ENCODE measurements around the gene HEATR1.
A peak's percentile ranks its signal among the peaks of the same experiment; 100 is the strongest.

HEATR1 gene

GRCh38 chr1:236518322-236518721, 86.0 kb downstream of the HEATR1 start:
- ChIA-PET CTCF (interaction anchor here (0.6 to 2.0 kb wide), 4 partner anchors 8 to 1154 kb away, joined by 3 to 7 read pairs (median 4); no protein-coding TSS in a partner anchor), POLR2A (interaction anchor here (1.2 kb wide), 1 partner anchor 15 kb away, joined by 3 read pairs; no protein-coding TSS in a partner anchor)
- no peak overlapping the region for H3K4me3 ChIP-seq (ENCODE audit: low read depth, low read length)
- no peaks in the 10 kb centered on the region for H3K36me3 ChIP-seq (ENCODE audit: control insufficient read depth in 2 of 2, insufficient read depth in 1 of 2, low read length in 2 of 2)
- H3K27ac ChIP-seq (ENCODE audit: extremely low read depth, low read depth, low read length) = no peak overlapping the region
- H3K9me3 ChIP-seq (ENCODE audit: control insufficient read depth, insufficient read depth, low read depth, low read length) = no peaks in the 10 kb centered on the region
- H3K4me1 ChIP-seq (ENCODE audit: control insufficient read depth, insufficient read depth, low read length) = peaks cover 23% of the 10 kb centered on the region
- TF ChIP-seq RBAK (tag by site-specific recombination; IDR thresholded peaks at IDR 0.05) (no peak), ZNF658 (tag by site-specific recombination; IDR thresholded peaks at IDR 0.05) (no peak), ZNF350 (tag by site-specific recombination; IDR thresholded peaks at IDR 0.05) (no peak), ZNF596 (tag by site-specific recombination; IDR thresholded peaks at IDR 0.05) (no peak), ZNF623 (tag by site-specific recombination; IDR thresholded peaks at IDR 0.05) (no peak), ZNF629 (tag by site-specific recombination; IDR thresholded peaks at IDR 0.05) (no peak), FEZF1 (tag by site-specific recombination; IDR thresholded peaks at IDR 0.05) (no peak), ZNF202 (tag by site-specific recombination; IDR thresholded peaks at IDR 0.05; ENCODE audit: borderline replicate concordance) (no peak)
- TF ChIP-seq, protein P1, sequence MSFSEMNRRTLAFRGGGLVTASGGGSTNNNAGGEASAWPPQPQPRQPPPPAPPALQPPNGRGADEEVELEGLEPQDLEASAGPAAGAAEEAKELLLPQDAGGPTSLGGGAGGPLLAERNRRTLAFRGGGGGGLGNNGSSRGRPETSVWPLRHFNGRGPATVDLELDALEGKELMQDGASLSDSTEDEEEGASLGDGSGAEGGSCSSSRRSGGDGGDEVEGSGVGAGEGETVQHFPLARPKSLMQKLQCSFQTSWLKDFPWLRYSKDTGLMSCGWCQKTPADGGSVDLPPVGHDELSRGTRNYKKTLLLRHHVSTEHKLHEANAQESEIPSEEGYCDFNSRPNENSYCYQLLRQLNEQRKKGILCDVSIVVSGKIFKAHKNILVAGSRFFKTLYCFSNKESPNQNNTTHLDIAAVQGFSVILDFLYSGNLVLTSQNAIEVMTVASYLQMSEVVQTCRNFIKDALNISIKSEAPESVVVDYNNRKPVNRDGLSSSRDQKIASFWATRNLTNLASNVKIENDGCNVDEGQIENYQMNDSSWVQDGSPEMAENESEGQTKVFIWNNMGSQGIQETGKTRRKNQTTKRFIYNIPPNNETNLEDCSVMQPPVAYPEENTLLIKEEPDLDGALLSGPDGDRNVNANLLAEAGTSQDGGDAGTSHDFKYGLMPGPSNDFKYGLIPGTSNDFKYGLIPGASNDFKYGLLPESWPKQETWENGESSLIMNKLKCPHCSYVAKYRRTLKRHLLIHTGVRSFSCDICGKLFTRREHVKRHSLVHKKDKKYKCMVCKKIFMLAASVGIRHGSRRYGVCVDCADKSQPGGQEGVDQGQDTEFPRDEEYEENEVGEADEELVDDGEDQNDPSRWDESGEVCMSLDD (tag by site-specific recombination; IDR thresholded peaks at IDR 0.05) = no peak
- TF ChIP-seq, protein P2, sequence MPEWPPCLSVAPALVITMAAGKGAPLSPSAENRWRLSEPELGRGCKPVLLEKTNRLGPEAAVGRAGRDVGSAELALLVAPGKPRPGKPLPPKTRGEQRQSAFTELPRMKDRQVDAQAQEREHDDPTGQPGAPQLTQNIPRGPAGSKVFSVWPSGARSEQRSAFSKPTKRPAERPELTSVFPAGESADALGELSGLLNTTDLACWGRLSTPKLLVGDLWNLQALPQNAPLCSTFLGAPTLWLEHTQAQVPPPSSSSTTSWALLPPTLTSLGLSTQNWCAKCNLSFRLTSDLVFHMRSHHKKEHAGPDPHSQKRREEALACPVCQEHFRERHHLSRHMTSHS (tag by site-specific recombination; IDR thresholded peaks at IDR 0.05) = no peak
- TF ChIP-seq, protein P3, sequence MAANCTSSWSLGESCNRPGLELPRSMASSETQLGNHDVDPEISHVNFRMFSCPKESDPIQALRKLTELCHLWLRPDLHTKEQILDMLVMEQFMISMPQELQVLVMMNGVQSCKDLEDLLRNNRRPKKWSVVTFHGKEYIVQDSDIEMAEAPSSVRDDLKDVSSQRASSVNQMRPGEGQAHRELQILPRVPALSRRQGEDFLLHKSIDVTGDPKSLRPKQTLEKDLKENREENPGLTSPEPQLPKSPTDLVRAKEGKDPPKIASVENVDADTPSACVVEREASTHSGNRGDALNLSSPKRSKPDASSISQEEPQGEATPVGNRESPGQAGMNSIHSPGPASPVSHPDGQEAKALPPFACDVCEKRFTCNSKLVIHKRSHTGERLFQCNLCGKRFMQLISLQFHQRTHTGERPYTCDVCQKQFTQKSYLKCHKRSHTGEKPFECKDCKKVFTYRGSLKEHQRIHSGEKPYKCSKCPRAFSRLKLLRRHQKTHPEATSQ (tag by site-specific recombination; IDR thresholded peaks at IDR 0.05) = no peak

DNA sequence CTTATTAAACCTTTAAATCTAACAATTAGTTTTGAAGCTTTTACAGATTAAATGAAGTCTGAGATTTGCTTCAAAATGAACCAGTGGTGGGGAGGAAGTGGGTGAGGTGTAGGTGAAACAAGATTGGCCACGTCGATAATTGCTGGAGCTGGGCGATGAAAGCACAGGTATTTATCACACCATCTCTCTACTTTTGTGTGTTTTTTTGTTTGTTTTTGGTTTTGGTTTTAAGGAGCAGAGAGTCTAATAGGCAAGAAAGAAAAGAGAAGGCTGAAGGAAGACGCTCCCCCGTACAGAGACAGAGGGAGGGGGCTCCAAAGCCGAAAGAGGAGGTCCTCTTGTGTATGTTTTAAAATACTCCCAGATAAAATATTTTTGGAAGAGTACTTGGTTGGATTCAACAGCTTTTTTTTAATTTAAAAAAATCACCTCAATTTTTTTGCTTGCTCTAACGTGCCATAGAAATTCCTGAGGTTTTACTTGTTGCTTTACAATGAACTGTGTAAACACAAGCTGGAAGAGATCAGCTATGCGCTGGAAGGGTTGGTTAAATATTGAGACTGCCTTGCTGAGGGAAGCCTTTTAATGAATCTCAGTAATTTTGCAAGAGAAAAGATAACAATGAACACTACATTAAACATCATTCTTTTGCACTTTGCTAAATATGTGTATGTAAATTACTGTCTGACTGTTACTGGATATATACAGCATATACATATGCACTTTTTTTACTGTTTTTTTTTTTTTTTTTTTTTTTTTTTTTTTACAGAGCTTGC, 87.2 kb downstream of the HEATR1 start:
- Histone ChIP-seq H3K9me3 (ENCODE audit: control insufficient read depth, insufficient read depth, low read depth, low read length) (no peaks in the 10 kb centered on the region), H3K4me1 (ENCODE audit: control insufficient read depth, insufficient read depth, low read length) (peaks cover 23% of the 10 kb centered on the region), H3K4me3 (ENCODE audit: low read depth, low read length) (peak overlapping the region; percentile 19), H3K27ac (ENCODE audit: extremely low read depth, low read depth, low read length) (no peak overlapping the region; the same call in 1 of the 2 replicates), H3K36me3 (ENCODE audit: control insufficient read depth in 2 of 2, insufficient read depth in 1 of 2, low read length in 2 of 2) (no peaks in the 10 kb centered on the region)
- CTCF ChIA-PET = interaction anchor here (0.5 to 1.6 kb wide), 6 partner anchors 9 to 453 kb away, joined by 3 to 5 read pairs (median 4); no protein-coding TSS in a partner anchor
- POLR2A ChIA-PET = interaction anchor here (0.5 to 1.8 kb wide), 10 partner anchors 9 to 1988 kb away, joined by 3 to 9 read pairs (median 3); partner anchors contain the start of gene HEATR1
- TF ChIP-seq, protein P4, sequence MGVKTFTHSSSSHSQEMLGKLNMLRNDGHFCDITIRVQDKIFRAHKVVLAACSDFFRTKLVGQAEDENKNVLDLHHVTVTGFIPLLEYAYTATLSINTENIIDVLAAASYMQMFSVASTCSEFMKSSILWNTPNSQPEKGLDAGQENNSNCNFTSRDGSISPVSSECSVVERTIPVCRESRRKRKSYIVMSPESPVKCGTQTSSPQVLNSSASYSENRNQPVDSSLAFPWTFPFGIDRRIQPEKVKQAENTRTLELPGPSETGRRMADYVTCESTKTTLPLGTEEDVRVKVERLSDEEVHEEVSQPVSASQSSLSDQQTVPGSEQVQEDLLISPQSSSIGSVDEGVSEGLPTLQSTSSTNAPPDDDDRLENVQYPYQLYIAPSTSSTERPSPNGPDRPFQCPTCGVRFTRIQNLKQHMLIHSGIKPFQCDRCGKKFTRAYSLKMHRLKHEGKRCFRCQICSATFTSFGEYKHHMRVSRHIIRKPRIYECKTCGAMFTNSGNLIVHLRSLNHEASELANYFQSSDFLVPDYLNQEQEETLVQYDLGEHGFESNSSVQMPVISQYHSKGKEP (tag by site-specific recombination; IDR thresholded peaks at IDR 0.05) = peak; percentile 42; the same call in 1 of the 2 replicates
- TF ChIP-seq ZBTB21 (tag by site-specific recombination; IDR thresholded peaks at IDR 0.05) = 0 out of 2 replicates have a peak, but pooled peaks have one; percentile 2
- no peak for TF ChIP-seq ZNF214 (tag by site-specific recombination; IDR thresholded peaks at IDR 0.05; ENCODE audit: borderline replicate concordance)
- TF ChIP-seq PRDM10 (tag by site-specific recombination; IDR thresholded peaks at IDR 0.05) = peak; percentile 97
- TF ChIP-seq, protein P5, sequence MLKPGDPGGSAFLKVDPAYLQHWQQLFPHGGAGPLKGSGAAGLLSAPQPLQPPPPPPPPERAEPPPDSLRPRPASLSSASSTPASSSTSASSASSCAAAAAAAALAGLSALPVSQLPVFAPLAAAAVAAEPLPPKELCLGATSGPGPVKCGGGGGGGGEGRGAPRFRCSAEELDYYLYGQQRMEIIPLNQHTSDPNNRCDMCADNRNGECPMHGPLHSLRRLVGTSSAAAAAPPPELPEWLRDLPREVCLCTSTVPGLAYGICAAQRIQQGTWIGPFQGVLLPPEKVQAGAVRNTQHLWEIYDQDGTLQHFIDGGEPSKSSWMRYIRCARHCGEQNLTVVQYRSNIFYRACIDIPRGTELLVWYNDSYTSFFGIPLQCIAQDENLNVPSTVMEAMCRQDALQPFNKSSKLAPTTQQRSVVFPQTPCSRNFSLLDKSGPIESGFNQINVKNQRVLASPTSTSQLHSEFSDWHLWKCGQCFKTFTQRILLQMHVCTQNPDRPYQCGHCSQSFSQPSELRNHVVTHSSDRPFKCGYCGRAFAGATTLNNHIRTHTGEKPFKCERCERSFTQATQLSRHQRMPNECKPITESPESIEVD (tag by site-specific recombination; IDR thresholded peaks at IDR 0.05) = peak; percentile 68
- peak; percentile 73 for TF ChIP-seq EGR2 (tag by site-specific recombination; IDR thresholded peaks at IDR 0.05; ENCODE audit: low read depth)
- TF ChIP-seq WT1 (tag by site-specific recombination; IDR thresholded peaks at IDR 0.05) = peak; percentile 40; the same call in 1 of the 2 replicates
- no peak for TF ChIP-seq ZNF223 (tag by site-specific recombination; IDR thresholded peaks at IDR 0.05)
- TF ChIP-seq ZNF843 (tag by site-specific recombination; IDR thresholded peaks at IDR 0.05) = no peak
- no peak for TF ChIP-seq ZNF530 (tag by site-specific recombination; IDR thresholded peaks at IDR 0.05; ENCODE audit: low read depth)

All from HEK293 (cell line).